HL-60/S4 treated with phorbol 12-myristate 13-acetate at 8.2 ng/mL for 4 days and 3 days (cell line): ENCODE results near the gene JSRP1.

Experiments used
- in situ Hi-C: fragments of 300-500 bp; cut with MboI; formaldehyde crosslinking; loops from 2 replicates; pipeline ENCODE4 v1.15.0; 2022; ENCODE audit warnings: low sequenced_read_pairs

The JSRP1 gene

GRCh38 chr19:2266183-2266993 is 10.2 kb upstream of the JSRP1 start:
- in situ Hi-C loops = no loop called here

- in situ Hi-C loops = no loop called here
These were observed 5.4 kb upstream of the JSRP1 start for GRCh38 chr19:2261438-2262172.

- in situ Hi-C loops = no loop called here
These were observed 4.2 kb upstream of the JSRP1 start for GRCh38 chr19:2260341-2260805.

GRCh38 chr19:2259336-2259735 is 3.1 kb upstream of the JSRP1 start:
- in situ Hi-C loops = no loop called here

GRCh38 chr19:2255112-2255845 is 938 bp downstream of the JSRP1 start:
- in situ Hi-C loops = no loop called here

GRCh38 chr19:2254064-2254872 is 1.9 kb downstream of the JSRP1 start:
- in situ Hi-C loops = no loop called here

- in situ Hi-C loops = no loop called here
These were observed 2.8 kb downstream of the JSRP1 start for GRCh38 chr19:2253106-2254063.

- in situ Hi-C loops = no loop called here
These were observed 3.5 kb downstream of the JSRP1 start for GRCh38 chr19:2252797-2253105.

- in situ Hi-C loops = no loop called here
These were observed 4.0 kb downstream of the JSRP1 start for GRCh38 chr19:2252055-2252796.

GRCh38 chr19:2251106-2252054 is 4.8 kb downstream of the JSRP1 start:
- in situ Hi-C loops = no loop called here

- in situ Hi-C loops = no loop called here
These were observed 5.5 kb downstream of the JSRP1 start for GRCh38 chr19:2250766-2251105.

- in situ Hi-C loops = no loop called here
These were observed 6.1 kb downstream of the JSRP1 start for GRCh38 chr19:2249880-2250765.

- in situ Hi-C loops = no loop called here
These were observed 7.0 kb downstream of the JSRP1 start, which contains the start of gene AMH for GRCh38 chr19:2249010-2249866. TSS of gene AMH (plus strand) at chr19:2249323. CDS start at chr19:2249333, 10 bp downstream.

GRCh38 chr19:2248136-2249009 is 7.8 kb downstream of the JSRP1 start:
- in situ Hi-C loops = no loop called here
